Measurements from ENCODE around the gene RFESD.

The RFESD gene

DNA sequence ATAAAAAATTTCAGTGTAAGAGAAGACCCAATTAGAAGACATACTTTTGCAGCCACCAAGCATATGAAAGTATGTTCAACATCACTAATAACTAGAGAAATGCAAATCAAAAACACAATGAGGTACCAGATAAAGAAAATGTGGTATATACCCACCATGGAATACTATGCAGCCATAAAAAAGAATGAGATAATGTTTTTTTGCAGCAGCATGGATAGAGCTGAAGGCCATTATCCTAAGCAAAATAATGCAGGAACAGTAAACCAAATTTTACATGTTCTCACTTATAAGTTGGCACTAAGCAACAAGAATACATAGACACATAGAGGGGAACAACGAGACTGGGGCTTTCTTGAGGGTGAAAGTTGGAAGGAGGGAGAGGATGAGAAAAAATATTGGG lies 43.1 kb downstream of the RFESD start:
- no peak overlapping the region for H3K27ac ChIP-seq
- no peaks in the 10 kb centered on the region for H3K9me3 ChIP-seq
- TF ChIP-seq, protein P1, sequence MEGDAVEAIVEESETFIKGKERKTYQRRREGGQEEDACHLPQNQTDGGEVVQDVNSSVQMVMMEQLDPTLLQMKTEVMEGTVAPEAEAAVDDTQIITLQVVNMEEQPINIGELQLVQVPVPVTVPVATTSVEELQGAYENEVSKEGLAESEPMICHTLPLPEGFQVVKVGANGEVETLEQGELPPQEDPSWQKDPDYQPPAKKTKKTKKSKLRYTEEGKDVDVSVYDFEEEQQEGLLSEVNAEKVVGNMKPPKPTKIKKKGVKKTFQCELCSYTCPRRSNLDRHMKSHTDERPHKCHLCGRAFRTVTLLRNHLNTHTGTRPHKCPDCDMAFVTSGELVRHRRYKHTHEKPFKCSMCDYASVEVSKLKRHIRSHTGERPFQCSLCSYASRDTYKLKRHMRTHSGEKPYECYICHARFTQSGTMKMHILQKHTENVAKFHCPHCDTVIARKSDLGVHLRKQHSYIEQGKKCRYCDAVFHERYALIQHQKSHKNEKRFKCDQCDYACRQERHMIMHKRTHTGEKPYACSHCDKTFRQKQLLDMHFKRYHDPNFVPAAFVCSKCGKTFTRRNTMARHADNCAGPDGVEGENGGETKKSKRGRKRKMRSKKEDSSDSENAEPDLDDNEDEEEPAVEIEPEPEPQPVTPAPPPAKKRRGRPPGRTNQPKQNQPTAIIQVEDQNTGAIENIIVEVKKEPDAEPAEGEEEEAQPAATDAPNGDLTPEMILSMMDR (IDR thresholded peaks at IDR 0.05): no peak
- H3K36me3 ChIP-seq: no peaks in the 10 kb centered on the region
- no peak overlapping the region for H3K4me3 ChIP-seq
- DNase-seq: no peak
- H3K27me3 ChIP-seq: no peaks in the 10 kb centered on the region
- intact Hi-C loops (cut with DNase I; ENCODE audit: low total_unique reads): no loop called here
- H3K4me1 ChIP-seq: no peaks in the 10 kb centered on the region

DNA sequence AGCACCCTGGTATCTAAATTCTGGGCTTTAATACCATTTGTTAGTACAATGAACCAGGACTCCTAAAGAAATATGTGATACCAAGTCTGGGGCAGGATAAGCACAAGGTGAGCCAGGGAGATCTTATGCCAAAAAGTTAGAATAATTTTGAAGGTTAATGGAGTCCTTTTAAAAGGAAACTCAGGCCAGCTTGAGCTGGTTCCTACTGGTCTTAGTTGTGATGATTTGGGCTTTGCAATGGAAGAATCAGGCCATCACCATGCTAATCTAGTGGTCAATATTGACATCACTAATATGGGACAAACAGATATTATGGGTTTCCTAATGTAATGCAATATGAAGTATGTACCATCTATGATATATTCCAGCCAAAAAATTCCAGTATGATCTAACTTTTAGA lies 43.8 kb downstream of the RFESD start:
- TF ChIP-seq, protein P1 (IDR thresholded peaks at IDR 0.05): no peak

DNA sequence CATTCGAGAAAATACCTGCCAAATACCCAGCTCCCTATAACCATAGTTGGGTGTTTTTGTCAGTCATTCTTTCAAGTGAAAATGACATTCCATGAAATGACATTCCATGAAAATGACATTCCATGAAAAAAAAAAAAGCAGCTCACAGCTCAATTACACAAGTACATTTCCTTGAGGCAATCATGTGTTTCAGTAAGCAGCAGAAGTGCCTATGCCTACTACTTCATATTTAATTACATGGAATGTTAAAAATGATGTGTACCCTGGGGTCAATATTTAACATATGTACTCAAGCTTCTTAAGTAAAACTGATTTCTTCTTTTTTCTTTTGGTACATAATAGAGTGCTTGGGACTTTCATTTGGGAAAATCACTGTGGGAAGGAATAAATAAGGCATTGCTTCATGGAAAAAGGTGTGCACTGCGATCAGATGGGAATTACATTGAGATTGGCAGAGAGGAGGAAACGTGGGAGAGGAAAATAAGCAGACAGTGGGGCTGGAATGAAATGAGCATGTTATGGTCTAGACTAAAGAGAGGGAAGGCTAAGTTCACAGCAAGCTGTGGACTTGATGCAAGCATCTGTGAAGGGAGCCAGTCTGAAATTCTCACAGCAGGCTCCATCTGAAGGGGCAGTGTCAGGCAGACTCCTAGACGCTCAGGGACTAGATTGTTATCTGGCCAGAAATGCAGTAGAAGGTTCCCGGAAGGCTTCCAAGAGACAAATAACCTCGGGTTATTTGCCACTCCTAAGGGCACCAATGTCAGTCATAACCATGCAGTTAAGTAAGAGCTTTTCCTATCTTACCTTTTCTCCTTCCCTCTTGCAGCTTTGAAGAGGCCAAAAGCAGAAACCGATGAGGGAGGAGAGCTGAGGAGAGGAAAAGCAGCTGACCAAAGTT lies 51.5 kb downstream of the RFESD start:
- Histone ChIP-seq H3K36me3 (no peaks in the 10 kb centered on the region), H3K4me3 (no peak overlapping the region), H3K4me1 (no peaks in the 10 kb centered on the region), H3K27ac (no peak overlapping the region), H3K9me3 (no peaks in the 10 kb centered on the region), H3K27me3 (no peaks in the 10 kb centered on the region)
- no peak for DNase-seq
- TF ChIP-seq, protein P1 (IDR thresholded peaks at IDR 0.05): no peak
- intact Hi-C loops (cut with DNase I; ENCODE audit: low total_unique reads): no loop called here

More for the DNA sequence above, 43.8 kb downstream of the RFESD start:
- H3K4me1 ChIP-seq: no peaks in the 10 kb centered on the region
- no peak overlapping the region for H3K27ac ChIP-seq
- no peaks in the 10 kb centered on the region for H3K9me3 ChIP-seq
- no peak overlapping the region for H3K4me3 ChIP-seq
- no peaks in the 10 kb centered on the region for H3K36me3 ChIP-seq
- intact Hi-C loops (cut with DNase I; ENCODE audit: low total_unique reads): no loop called here
- DNase-seq: no peak
- H3K27me3 ChIP-seq: no peaks in the 10 kb centered on the region

DNA sequence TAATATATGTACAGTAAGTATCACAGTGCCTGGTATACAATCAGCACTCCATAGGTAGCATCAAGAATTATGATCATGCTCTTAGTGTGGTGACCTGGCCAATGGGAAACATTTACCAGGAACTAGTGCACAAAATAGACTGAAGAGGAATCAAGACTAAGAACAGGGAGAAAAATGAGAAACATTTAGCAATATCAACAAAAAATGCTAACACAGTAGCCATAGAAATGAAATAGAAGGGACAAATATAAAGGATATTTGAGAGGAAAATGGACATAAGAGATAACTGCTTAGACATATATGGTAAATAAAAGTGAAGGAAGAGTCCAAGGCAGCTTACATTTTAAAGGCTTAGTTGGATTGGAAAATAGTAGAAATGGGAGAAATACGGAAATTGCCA lies 52.8 kb downstream of the RFESD start:
- no peak for DNase-seq
- intact Hi-C loops (cut with DNase I; ENCODE audit: low total_unique reads): no loop called here
- H3K9me3 ChIP-seq: no peaks in the 10 kb centered on the region

DNA sequence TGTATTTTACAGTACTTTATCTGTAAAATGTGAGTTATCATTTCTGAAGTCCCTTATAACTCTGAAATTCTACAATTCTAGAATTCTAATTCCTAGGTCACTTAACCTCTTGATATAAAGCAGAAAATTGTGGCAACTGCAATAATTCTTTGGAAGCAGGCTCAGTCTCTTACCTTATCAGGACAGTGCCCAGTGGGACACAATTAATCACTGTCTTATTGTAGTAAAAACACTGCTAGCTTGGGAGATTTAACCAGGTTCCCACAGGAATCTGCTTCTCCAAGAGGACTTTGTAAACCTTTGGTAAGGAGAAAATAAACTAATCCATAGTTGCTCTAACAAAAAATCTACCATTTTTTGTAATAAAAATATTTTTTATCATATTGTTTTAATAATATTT lies 54.5 kb downstream of the RFESD start:
- TF ChIP-seq, protein P1 (IDR thresholded peaks at IDR 0.05): no peak
- no peak for DNase-seq
- no peaks in the 10 kb centered on the region for H3K36me3 ChIP-seq
- intact Hi-C loops (cut with DNase I; ENCODE audit: low total_unique reads): no loop called here
- no peak overlapping the region for H3K4me3 ChIP-seq
- no peaks in the 10 kb centered on the region for H3K27me3 ChIP-seq
- no peak overlapping the region for H3K27ac ChIP-seq
- H3K4me1 ChIP-seq: no peaks in the 10 kb centered on the region
- no peaks in the 10 kb centered on the region for H3K9me3 ChIP-seq

More for the DNA sequence above, 52.8 kb downstream of the RFESD start:
- no peak overlapping the region for H3K4me3 ChIP-seq
- H3K27ac ChIP-seq: no peak overlapping the region
- H3K4me1 ChIP-seq: no peaks in the 10 kb centered on the region
- TF ChIP-seq, protein P1 (IDR thresholded peaks at IDR 0.05): no peak
- H3K27me3 ChIP-seq: no peaks in the 10 kb centered on the region
- H3K36me3 ChIP-seq: no peaks in the 10 kb centered on the region

All from tibial artery (tissue), 4 donors.